Ovary (tissue), 3 donors: ENCODE results near the gene DHRS7C.

Experiments used
- EP300 ChIP-seq: sonication (generic); formaldehyde crosslinking; IDR thresholded peaks from one replicate; pipeline ENCODE4 v1.6.1; 2017; ENCODE audit warnings: antibody characterized with exemption
- POLR2A ChIP-seq: fragments of 450-650 bp; IDR thresholded peaks from one replicate; pipeline ENCODE4 v1.6.1; 2017; ENCODE audit warnings: antibody characterized with exemption, mild to moderate bottlenecking, moderate library complexity
- TF ChIP-seq, protein P1 (sequence below), 3 donors: fragments of 450-650 bp in 2 of 3; fragments of 200-600 bp in 1 of 3; IDR thresholded peaks; one replicate each; pipeline versions ENCODE4 v1.5.1 to v1.8.0; 2016 to 2022; ENCODE audit warnings: antibody characterized with exemption in 3 of 3, mild to moderate bottlenecking in 1 of 3
- donor health status: DM: no; HTN: no; CAD: no.

DNA sequence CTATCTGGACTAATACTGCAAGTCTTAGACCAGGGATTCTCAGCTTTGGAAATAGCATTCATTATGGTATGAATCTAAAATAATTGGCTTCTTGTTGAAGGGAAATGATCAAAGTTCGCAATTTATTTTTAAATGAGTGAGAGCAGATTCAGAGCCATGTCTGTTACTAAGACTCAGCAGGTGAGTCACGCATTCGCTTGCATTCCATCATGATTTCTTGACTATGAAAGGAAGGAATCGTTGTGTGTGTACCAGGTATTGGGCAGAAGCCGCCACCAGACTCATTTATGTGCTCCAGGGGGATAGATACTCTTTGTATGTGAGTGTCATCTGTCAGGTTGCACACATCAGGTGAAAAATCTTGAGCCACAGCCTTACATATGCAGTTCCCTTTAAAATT lies 19.7 kb upstream of the DHRS7C start:
- TF ChIP-seq, protein P1, sequence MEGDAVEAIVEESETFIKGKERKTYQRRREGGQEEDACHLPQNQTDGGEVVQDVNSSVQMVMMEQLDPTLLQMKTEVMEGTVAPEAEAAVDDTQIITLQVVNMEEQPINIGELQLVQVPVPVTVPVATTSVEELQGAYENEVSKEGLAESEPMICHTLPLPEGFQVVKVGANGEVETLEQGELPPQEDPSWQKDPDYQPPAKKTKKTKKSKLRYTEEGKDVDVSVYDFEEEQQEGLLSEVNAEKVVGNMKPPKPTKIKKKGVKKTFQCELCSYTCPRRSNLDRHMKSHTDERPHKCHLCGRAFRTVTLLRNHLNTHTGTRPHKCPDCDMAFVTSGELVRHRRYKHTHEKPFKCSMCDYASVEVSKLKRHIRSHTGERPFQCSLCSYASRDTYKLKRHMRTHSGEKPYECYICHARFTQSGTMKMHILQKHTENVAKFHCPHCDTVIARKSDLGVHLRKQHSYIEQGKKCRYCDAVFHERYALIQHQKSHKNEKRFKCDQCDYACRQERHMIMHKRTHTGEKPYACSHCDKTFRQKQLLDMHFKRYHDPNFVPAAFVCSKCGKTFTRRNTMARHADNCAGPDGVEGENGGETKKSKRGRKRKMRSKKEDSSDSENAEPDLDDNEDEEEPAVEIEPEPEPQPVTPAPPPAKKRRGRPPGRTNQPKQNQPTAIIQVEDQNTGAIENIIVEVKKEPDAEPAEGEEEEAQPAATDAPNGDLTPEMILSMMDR (IDR thresholded peaks at IDR 0.05), result no peak
- TF ChIP-seq POLR2A (no peak), EP300 (no peak)
